Sigmoid colon (tissue), 7 donors: ENCODE results near the gene CRLF1. TPM values are rescaled to one million over a fixed set of nuclear protein-coding genes. Genes with fewer than 3 reads are reported as not detected.

Experiments used
- DNase-seq: peaks from one replicate; pipeline ENCODE4 v3.0.0-alpha.2; 2019
- H3K27ac ChIP-seq, 4 donors: fragments of 200-600 bp; sonication (generic); one replicate each; pipeline ENCODE4 v1.5.1; 2016 to 2019; ENCODE audit warnings: mild to moderate bottlenecking in 1 of 4
- H3K27me3 ChIP-seq, 3 donors: fragments of 200-600 bp; sonication (generic); one replicate each; pipeline ENCODE4 v1.5.1; 2019; ENCODE audit warnings: mild to moderate bottlenecking in 1 of 3
- H3K36me3 ChIP-seq, 4 donors: fragments of 200-600 bp; sonication (generic); one replicate each; pipeline ENCODE4 v1.5.1; 2016 to 2019
- H3K4me1 ChIP-seq, 4 donors: fragments of 200-600 bp; sonication (generic); one replicate each; pipeline ENCODE4 v1.5.1; 2017 to 2019
- H3K4me3 ChIP-seq, 4 donors: fragments of 200-600 bp; sonication (generic); one replicate each; pipeline ENCODE4 v1.5.1; 2017 to 2019; ENCODE audit warnings: mild to moderate bottlenecking in 2 of 4, moderate library complexity in 1 of 4
- H3K9me3 ChIP-seq, 4 donors: fragments of 200-600 bp in 3 of 4; sonication (generic) in 3 of 4; one replicate each; pipeline versions ENCODE4 v1.5.1 to v1.6.1; 2013 to 2019
- EP300 ChIP-seq, 4 donors: sonication (generic); formaldehyde crosslinking; IDR thresholded peaks; one replicate each; pipeline ENCODE4 v1.6.1; 2017; ENCODE audit warnings: antibody characterized with exemption in 4 of 4
- POLR2A ChIP-seq, 2 donors: fragments of 450-650 bp; IDR thresholded peaks; one replicate each; pipeline ENCODE4 v1.6.1; 2016; ENCODE audit warnings: antibody characterized with exemption in 2 of 2, mild to moderate bottlenecking in 2 of 2, moderate library complexity in 2 of 2
- POLR2AphosphoS5 ChIP-seq, 4 donors: sonication (generic); formaldehyde crosslinking; IDR thresholded peaks; one replicate each; pipeline ENCODE4 v1.6.1; 2017; ENCODE audit warnings: antibody characterized with exemption in 4 of 4
- WGBS, 2 donors: extraction: QIAGEN DNeasy Blood & Tissue Kit; methylation state at CpG; one replicate each; pipeline ENCODE4 v1.1.7; 2013; 5-methylcytosine and 5-hydroxymethylcytosine counted together
- intact Hi-C: fragments of 100-400 bp; cut with DNase I; formaldehyde crosslinking; loops from one replicate; pipeline ENCODE4 v1.15.1; 2023
- polyA plus RNA-seq, 3 donors: library from polyadenylated mRNA; stranded (reverse); fragments of 200-250 nt; gene quantifications; one replicate each; pipeline ENCODE4 v1.2.3, GENCODE V29; 2013
- total RNA-seq, 4 donors: library from RNA; depleted of rRNA; stranded (reverse); fragments of >200 nt; gene quantifications; one replicate each; pipeline ENCODE4 v1.1.0, GENCODE V29; 2016
- TF ChIP-seq, protein P1 (sequence below), 4 experiments: fragments of 450-650 bp in 3 of 4; fragments of 200-600 bp in 1 of 4; IDR thresholded peaks; one replicate each; pipeline ENCODE4 v1.5.1; 2016 to 2019; ENCODE audit warnings: antibody characterized with exemption in 4 of 4, mild to moderate bottlenecking in 3 of 4, moderate library complexity in 2 of 4
- donor health status: healthy with polysubstance abuse.
- donor health status: Bipolar disorder and iron deficiency.
- donor health status: healthy.

Gene CRLF1
- total and polyA plus RNA-seq, 7 donors = 0.60 to 28.8 (median 6.1) TPM; not detected in 1

DNA sequence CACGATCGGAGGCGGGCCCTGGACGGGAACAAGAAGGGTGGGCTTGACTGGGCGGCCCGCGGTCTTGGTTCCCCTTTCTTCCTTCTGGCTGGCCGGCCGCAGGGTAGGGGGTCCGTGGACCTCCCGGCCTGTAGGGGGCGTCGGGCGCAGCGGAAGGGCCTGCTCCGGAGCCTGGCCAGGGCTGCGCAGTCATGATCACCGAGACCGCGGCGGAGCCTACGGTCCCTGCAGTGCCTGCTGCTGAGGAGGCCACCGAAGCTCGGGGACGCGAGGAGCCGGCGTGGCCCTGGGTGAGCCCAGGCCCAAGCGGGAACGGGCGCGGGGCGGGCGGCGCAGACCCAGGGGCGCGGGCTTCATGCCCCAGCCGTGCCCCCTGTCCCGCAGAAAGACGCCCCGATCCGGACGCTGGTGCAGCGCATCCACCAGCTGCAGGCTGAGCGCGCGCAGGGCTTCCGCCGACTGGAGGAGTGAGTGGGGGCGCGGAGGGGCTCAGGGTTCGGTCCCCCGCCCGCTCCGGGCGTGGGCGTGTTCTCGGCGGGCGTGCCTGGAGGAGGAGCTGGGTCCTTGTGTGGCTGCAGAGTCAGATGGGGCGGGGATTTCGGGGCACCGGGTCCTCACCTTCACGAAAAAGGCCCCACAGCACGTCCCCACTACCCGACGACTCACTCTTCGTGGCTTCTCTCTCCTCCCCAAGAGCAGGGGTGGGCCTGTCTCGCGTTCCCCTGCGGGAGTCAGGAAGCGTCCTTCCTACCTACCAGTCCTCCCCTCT lies 17.8 kb downstream of the CRLF1 start, which contains the start of gene REX1BD:
TSS of gene REX1BD (plus strand) at position 188 of the 769 bp plus-strand sequence. CDS start at position 192, 4 bp downstream.
- DNase-seq = peak; percentile 94
- Histone ChIP-seq H3K27me3 (no peaks in the 10 kb centered on the region), H3K4me1 (peaks cover 0 to 34% (median 25%) of the 10 kb centered on the region in 4 donors), H3K27ac (peak within 1 kb of the TSS; percentile 86 to 93 (median 90)), H3K4me3 (peak within 1 kb of the TSS; percentile 78 to 93 (median 85)), H3K36me3 (peaks cover 0 to 9% (median 4%) of the 10 kb centered on the region in 4 donors), H3K9me3 (no peaks in the 10 kb centered on the region)
- intact Hi-C loops = loop anchor here (5.0 kb wide), 3 partner anchors 94 to 244 kb away; partner anchors contain the start of genes CRTC1 and UPF1
- TF ChIP-seq POLR2AphosphoS5 (IDR thresholded peaks at IDR 0.05) (peak in 3 of 4 donors; percentile 52 to 65 (median 63)), POLR2A (IDR thresholded peaks at IDR 0.05) (no peak)
- TF ChIP-seq, protein P1, sequence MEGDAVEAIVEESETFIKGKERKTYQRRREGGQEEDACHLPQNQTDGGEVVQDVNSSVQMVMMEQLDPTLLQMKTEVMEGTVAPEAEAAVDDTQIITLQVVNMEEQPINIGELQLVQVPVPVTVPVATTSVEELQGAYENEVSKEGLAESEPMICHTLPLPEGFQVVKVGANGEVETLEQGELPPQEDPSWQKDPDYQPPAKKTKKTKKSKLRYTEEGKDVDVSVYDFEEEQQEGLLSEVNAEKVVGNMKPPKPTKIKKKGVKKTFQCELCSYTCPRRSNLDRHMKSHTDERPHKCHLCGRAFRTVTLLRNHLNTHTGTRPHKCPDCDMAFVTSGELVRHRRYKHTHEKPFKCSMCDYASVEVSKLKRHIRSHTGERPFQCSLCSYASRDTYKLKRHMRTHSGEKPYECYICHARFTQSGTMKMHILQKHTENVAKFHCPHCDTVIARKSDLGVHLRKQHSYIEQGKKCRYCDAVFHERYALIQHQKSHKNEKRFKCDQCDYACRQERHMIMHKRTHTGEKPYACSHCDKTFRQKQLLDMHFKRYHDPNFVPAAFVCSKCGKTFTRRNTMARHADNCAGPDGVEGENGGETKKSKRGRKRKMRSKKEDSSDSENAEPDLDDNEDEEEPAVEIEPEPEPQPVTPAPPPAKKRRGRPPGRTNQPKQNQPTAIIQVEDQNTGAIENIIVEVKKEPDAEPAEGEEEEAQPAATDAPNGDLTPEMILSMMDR (IDR thresholded peaks at IDR 0.05) = peak; percentile 69 to 88 (median 76)
- 0 to 1% methylated on average over 72 of the region's 72 CpGs for WGBS, 2 donors

DNA sequence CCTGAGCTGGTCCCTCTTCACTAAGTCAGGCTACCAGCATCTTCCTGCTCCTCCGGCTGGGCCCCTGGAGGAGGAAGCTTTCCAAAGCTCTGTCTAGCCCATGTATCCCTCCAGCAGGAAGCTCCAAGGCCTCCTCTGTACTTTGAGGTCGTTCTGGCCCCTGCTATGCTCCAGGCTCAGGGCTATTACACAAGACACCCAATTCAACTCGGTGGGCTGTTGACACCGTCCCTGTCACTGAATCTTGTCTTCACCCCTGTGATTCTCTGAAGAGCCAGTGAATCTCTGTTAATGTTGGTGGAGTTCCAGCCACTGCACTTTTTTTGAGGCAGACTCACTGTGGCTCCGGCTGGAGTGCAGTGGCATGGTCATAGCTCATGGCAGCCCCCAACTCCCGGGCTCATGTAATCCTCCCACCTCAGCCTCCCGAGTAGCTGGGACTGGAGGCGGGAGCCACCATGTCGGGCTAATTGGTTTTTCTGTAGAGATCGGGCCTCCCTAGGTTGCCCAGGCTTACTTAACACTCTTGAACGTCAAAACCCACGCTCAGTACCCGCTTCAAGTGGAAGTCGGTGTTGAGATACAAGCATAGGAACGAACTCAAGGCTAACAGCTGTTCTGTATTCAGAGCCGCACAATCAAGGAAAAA lies 18.5 kb downstream of the CRLF1 start:
- H3K27me3 ChIP-seq = no peaks in the 10 kb centered on the region
- H3K27ac ChIP-seq = peak overlapping the region; percentile 86 to 93 (median 90)
- no peaks in the 10 kb centered on the region for H3K9me3 ChIP-seq
- H3K4me3 ChIP-seq = peak overlapping the region; percentile 78 to 93 (median 85)
- peaks cover 0 to 30% (median 23%) of the 10 kb centered on the region in 4 donors for H3K4me1 ChIP-seq
- no peak for DNase-seq
- peaks cover 0 to 9% (median 4%) of the 10 kb centered on the region in 4 donors for H3K36me3 ChIP-seq
- TF ChIP-seq EP300 (IDR thresholded peaks at IDR 0.05) = no peak
- intact Hi-C loops = loop anchor here (5.0 kb wide), 3 partner anchors 94 to 244 kb away; partner anchors contain the start of genes CRTC1 and UPF1
- 37 to 46% methylated on average over 16 of the region's 16 CpGs for WGBS, 2 donors

DNA sequence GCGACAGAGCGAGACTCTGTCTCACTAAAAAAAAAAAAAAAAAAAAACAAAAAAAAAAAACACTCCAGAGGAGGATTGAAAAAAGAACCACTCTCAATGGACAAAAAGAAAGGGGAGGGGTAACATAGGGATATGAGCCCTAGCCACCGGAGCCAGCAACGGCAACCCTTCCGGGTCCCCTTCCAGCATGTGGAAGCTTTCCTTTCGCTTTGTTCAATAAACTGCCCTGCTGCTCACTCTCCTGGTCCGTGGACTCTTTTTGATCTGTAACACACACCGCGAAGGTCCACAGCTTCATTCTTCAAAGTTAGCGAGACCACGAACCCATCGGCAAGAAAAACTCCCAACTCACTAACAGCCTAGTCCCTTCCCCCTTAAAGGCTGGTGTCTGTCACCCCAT lies 19.0 kb downstream of the CRLF1 start:
- no peaks in the 10 kb centered on the region for H3K9me3 ChIP-seq
- peak overlapping the region in 3 of 4 donors; percentile 86 to 93 (median 91) for H3K27ac ChIP-seq
- peaks cover 0 to 30% (median 23%) of the 10 kb centered on the region in 4 donors for H3K4me1 ChIP-seq
- TF ChIP-seq EP300 (IDR thresholded peaks at IDR 0.05) = no peak
- no peak for TF ChIP-seq POLR2A (IDR thresholded peaks at IDR 0.05)
- TF ChIP-seq POLR2AphosphoS5 (IDR thresholded peaks at IDR 0.05) = no peak
- TF ChIP-seq, protein P1 (IDR thresholded peaks at IDR 0.05) = no peak
- intact Hi-C loops = loop anchor here (5.0 kb wide), 3 partner anchors 95 to 245 kb away; partner anchors contain the start of genes CRTC1 and UPF1
- WGBS, 2 donors = 92 to 93% methylated on average over 12 of the region's 12 CpGs
- H3K36me3 ChIP-seq = peaks cover 0 to 9% (median 4%) of the 10 kb centered on the region in 4 donors
- H3K27me3 ChIP-seq = no peaks in the 10 kb centered on the region
- DNase-seq = no peak
- no peak overlapping the region for H3K4me3 ChIP-seq

DNA sequence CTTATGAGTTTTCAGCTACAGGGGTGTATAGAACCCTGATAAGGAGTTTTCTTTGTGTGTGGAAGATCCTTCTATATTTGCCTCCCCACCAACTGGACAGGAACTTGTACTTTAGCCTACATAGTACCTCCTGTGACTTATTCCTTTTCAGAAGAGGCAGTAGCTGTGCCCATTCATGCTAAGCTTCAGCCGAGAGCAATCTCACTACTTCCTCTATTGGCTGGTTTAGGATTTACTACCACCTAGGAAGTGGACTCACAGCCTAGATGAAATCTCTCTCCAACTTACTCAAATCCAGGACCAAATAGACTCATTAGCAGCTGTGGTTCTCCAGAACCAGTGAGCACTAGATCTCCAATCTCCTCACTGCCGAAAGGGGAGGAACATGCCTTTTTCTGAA lies 20.3 kb downstream of the CRLF1 start:
- intact Hi-C loops = loop anchor here (5.0 kb wide), 3 partner anchors 96 to 246 kb away; partner anchors contain the start of genes CRTC1 and UPF1
- 49 to 59% methylated on average over 2 of the region's 2 CpGs for WGBS, 2 donors
- TF ChIP-seq EP300 (IDR thresholded peaks at IDR 0.05) = no peak
- no peak for TF ChIP-seq POLR2A (IDR thresholded peaks at IDR 0.05)
- TF ChIP-seq, protein P1 (IDR thresholded peaks at IDR 0.05) = no peak
- TF ChIP-seq POLR2AphosphoS5 (IDR thresholded peaks at IDR 0.05) = no peak
- no peaks in the 10 kb centered on the region for H3K9me3 ChIP-seq
- peaks cover 0 to 9% (median 3%) of the 10 kb centered on the region in 4 donors for H3K36me3 ChIP-seq
- peaks cover 0 to 30% (median 23%) of the 10 kb centered on the region in 4 donors for H3K4me1 ChIP-seq
- no peaks in the 10 kb centered on the region for H3K27me3 ChIP-seq
- DNase-seq = no peak
- no peak overlapping the region for H3K27ac ChIP-seq
- no peak overlapping the region for H3K4me3 ChIP-seq

DNA sequence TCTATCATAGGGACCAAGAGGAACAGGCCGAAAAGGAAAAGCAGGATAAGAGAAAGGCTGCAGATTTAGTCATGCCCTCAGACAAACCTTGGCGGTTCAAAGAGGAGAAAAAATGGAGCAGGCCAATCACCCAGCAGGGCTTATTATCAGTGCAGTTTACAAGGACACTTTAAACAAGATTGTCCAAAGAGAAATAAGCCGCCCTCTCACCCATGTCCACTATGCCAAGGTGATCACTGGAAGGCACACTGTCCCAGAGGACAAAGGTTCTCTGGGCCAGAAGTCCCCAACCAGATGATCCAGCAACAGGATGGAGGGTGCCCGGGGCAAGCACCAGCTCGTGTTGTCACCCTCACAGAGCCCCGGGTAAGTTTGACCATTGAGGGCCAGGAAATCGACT lies 26.3 kb downstream of the CRLF1 start:
- no peak overlapping the region for H3K4me3 ChIP-seq
- no peaks in the 10 kb centered on the region for H3K27me3 ChIP-seq
- no peaks in the 10 kb centered on the region for H3K9me3 ChIP-seq
- TF ChIP-seq POLR2A (IDR thresholded peaks at IDR 0.05) (no peak), POLR2AphosphoS5 (IDR thresholded peaks at IDR 0.05) (no peak), EP300 (IDR thresholded peaks at IDR 0.05) (no peak)
- TF ChIP-seq, protein P1 (IDR thresholded peaks at IDR 0.05) = no peak
- 66 to 75% methylated on average over 7 of the region's 7 CpGs for WGBS, 2 donors
- no peaks in the 10 kb centered on the region for H3K4me1 ChIP-seq
- H3K36me3 ChIP-seq = peaks cover 1 to 28% (median 13%) of the 10 kb centered on the region in 4 donors
- H3K27ac ChIP-seq = no peak overlapping the region
- DNase-seq = no peak
- intact Hi-C loops = no loop called here
